ENCODE measurements around the gene GSK3A.
"Not testable (repeated sequence)": the region's sequence is repeated elsewhere in the genome, so short reads cannot be mapped to it uniquely, and the experiment has no call there.

Gene GSK3A

GRCh38 chr19:42261763-42262162, 19.4 kb upstream of the GSK3A start:
- TF ChIP-seq CTCF (conservative IDR thresholded peaks at IDR 0.05; ENCODE audit: low read length) (no peak), EZH2phosphoT487 (IDR thresholded peaks at IDR 0.05; ENCODE audit: borderline replicate concordance) (no peak)
- no peak overlapping the region for H3K4me3 ChIP-seq (ENCODE audit: low read length, poor library complexity, severe bottlenecking)
- no peak overlapping the region for H3K4me2 ChIP-seq (ENCODE audit: low read depth, low read length, poor library complexity, severe bottlenecking)
- H3K9ac ChIP-seq (ENCODE audit: low read depth, low read length, poor library complexity, severe bottlenecking): no peak overlapping the region
- H4K20me1 ChIP-seq (ENCODE audit: insufficient read depth, low read length, poor library complexity, severe bottlenecking): no peaks in the 10 kb centered on the region
- no peaks in the 10 kb centered on the region for H3F3A ChIP-seq (ENCODE audit: low read depth)
- no peaks in the 10 kb centered on the region for H3K27me3 ChIP-seq (ENCODE audit: insufficient read depth, low read length, poor library complexity, severe bottlenecking)
- no peaks in the 10 kb centered on the region for H3K36me3 ChIP-seq (ENCODE audit: insufficient read depth, low read length)
- H3K9me3 ChIP-seq (ENCODE audit: insufficient read depth, low read depth, low read length): no peaks in the 10 kb centered on the region
- no peaks in the 10 kb centered on the region for H3K9me2 ChIP-seq (replicated peaks; ENCODE audit: low read depth, low read length)
- no peak overlapping the region for H2AFZ ChIP-seq (ENCODE audit: low read length)
- H3K4me1 ChIP-seq (ENCODE audit: insufficient read depth, low read length, poor library complexity, severe bottlenecking): no peaks in the 10 kb centered on the region
- no peaks in the 10 kb centered on the region for H3K79me2 ChIP-seq (ENCODE audit: insufficient read depth, low read length)

GRCh38 chr19:42257842-42258241, 15.4 kb upstream of the GSK3A start:
- H2AFZ ChIP-seq (ENCODE audit: low read length); H3K9ac ChIP-seq (ENCODE audit: low read depth, low read length, poor library complexity, severe bottlenecking); H3K4me3 ChIP-seq (ENCODE audit: low read length, poor library complexity, severe bottlenecking); H3K4me2 ChIP-seq (ENCODE audit: low read depth, low read length, poor library complexity, severe bottlenecking); H3K9me2 ChIP-seq (replicated peaks; ENCODE audit: low read depth, low read length); H3K36me3 ChIP-seq (ENCODE audit: insufficient read depth, low read length); H3F3A ChIP-seq (ENCODE audit: low read depth); H3K9me3 ChIP-seq (ENCODE audit: insufficient read depth, low read depth, low read length); H4K20me1 ChIP-seq (ENCODE audit: insufficient read depth, low read length, poor library complexity, severe bottlenecking); H3K27me3 ChIP-seq (ENCODE audit: insufficient read depth, low read length, poor library complexity, severe bottlenecking): not testable (repeated sequence)
- Histone ChIP-seq H3K4me1 (ENCODE audit: insufficient read depth, low read length, poor library complexity, severe bottlenecking) (peaks cover 12% of the 10 kb centered on the region), H3K79me2 (ENCODE audit: insufficient read depth, low read length) (peaks cover 13% of the 10 kb centered on the region; the same call in 1 of the 2 replicates)

DNA sequence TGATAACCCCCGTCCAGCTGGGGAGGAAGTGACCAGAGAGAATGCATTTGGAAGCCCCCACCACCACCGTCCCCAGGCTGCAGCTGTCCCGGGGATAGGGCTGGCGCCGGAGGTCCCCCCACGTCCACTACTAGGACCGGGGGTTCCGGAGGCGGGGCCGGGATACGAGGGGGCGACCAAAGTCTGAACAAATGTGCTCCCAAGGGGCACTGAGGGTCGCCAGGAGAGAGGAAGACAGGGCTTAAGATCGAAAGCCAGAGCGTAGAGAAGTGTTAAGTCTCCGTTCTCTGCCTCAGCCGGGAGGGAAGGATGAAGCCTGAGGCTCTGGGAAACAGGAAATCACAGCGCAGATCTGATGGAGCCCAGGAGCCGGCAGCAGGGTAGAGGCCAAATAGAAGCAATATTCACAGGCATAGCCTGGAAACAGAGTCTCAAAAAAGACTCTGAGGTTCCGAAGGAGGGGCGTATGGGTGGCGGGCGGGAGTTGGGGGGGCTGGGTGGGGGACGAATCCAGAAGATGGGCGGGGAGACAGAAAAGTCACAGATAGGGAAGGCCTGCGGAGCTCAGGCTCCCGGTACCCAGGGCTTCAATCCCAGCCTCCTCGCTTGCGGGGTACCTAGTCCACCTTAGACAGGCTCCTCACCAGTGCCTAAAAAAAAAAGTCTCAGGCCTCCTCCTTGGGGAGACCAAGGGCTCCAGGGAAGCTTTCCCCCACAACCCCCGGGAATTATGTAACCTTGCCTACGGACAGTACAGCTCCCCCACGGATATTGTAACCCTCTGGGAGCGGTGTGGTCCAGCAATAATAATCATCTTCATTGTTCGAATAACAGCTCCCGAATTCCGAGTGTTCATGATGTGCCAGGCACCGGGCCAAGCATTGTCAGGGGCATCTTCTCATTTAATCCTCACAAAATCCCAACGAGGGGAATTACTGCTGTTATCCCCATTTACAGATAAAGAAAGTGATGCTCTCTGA, 13.7 kb upstream of the GSK3A start:
- Histone ChIP-seq H3K4me1 (ENCODE audit: insufficient read depth, low read length, poor library complexity, severe bottlenecking) (peaks cover 17% of the 10 kb centered on the region), H3K9ac (ENCODE audit: low read depth, low read length, poor library complexity, severe bottlenecking) (peak overlapping the region; percentile 72), H3K4me2 (ENCODE audit: low read depth, low read length, poor library complexity, severe bottlenecking) (peak overlapping the region; percentile 94), H3K79me2 (ENCODE audit: insufficient read depth, low read length) (peaks cover 27% of the 10 kb centered on the region), H3K36me3 (ENCODE audit: insufficient read depth, low read length) (no peaks in the 10 kb centered on the region), H3K27me3 (ENCODE audit: insufficient read depth, low read length, poor library complexity, severe bottlenecking) (no peaks in the 10 kb centered on the region), H3K9me3 (ENCODE audit: insufficient read depth, low read depth, low read length) (no peaks in the 10 kb centered on the region), H3F3A (ENCODE audit: low read depth) (no peaks in the 10 kb centered on the region), H4K20me1 (ENCODE audit: insufficient read depth, low read length, poor library complexity, severe bottlenecking) (no peaks in the 10 kb centered on the region), H3K9me2 (replicated peaks; ENCODE audit: low read depth, low read length) (no peaks in the 10 kb centered on the region), H2AFZ (ENCODE audit: low read length) (peak overlapping the region; percentile 96), H3K4me3 (ENCODE audit: low read length, poor library complexity, severe bottlenecking) (peak overlapping the region; percentile 82)
- TF ChIP-seq EZH2phosphoT487 (IDR thresholded peaks at IDR 0.05; ENCODE audit: borderline replicate concordance): no peak
- TF ChIP-seq CTCF (conservative IDR thresholded peaks at IDR 0.05; ENCODE audit: low read length): no peak
